NCI-H2196 treated with DMSO at 0.1 percent for 48 hours (cell line): ENCODE measurements around the gene TMEM60.
"Not testable (repeated sequence)": the region's sequence is repeated elsewhere in the genome, so short reads cannot be mapped to it uniquely, and the experiment has no call there.

Source experiments
- DNase-seq: peaks from one replicate; lab custom pipeline; 2025; ENCODE audit not compliant: unreplicated experiment; lab: John Stamatoyannopoulos, UW

TMEM60 gene

GRCh38 chr7:77798394-77799077 is at the start of gene TMEM60, which contains the start of gene PHTF2:
Gene TMEM60 (minus strand): TSS chr7:77798434. CDS start chr7:77794373, 4,061 bp downstream.
Gene PHTF2 (plus strand): TSS chr7:77798773.
- DNase-seq = peak; percentile 99

GRCh38 chr7:77846317-77847092 is 48.3 kb upstream of the TMEM60 start:
- DNase-seq = no peak

DNA sequence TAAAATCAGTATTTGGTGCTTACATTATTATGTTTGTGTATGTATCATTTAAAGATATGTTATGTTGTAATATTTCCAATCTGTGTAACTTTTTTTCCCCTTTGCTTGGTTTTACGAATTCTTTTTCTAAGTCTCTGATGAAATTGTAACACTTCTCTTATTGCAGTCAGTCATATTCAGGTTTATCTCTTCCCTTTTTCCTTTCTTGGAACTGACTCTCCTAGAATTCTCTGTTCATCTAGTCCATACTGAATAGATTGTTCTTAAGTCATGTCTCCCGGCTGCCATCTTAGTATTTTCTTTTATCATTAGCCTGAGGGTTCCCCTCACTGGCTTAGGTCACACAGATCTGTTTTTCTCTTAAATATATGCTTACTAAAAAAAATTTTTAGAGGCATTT is 45.0 kb upstream of the TMEM60 start:
- no peak for DNase-seq

- DNase-seq = no peak
These were observed 41.7 kb upstream of the TMEM60 start for GRCh38 chr7:77839919-77840318.

GRCh38 chr7:77838929-77839491 is 40.8 kb upstream of the TMEM60 start:
- no peak for DNase-seq

GRCh38 chr7:77837966-77838365 is 39.7 kb upstream of the TMEM60 start:
- DNase-seq = no peak

DNA sequence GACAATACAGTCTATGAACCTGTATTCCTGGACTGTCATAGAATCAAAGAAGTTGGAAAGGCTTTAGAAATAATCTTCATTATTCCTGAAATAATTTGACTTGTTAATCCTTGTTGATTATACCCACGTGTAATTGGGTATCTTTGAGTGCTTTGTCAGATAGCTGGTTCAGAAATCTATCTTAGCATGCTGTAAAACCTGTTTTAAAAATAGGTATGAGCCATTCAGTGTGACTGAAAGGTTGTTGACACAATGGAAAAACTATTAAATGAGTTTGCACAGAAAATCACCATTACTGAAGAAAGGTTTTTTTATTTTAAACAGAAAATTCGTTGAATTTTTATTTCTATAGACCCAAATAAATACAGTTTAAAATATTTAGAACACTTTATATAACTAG is 39.0 kb upstream of the TMEM60 start:
- no peak for DNase-seq

DNA sequence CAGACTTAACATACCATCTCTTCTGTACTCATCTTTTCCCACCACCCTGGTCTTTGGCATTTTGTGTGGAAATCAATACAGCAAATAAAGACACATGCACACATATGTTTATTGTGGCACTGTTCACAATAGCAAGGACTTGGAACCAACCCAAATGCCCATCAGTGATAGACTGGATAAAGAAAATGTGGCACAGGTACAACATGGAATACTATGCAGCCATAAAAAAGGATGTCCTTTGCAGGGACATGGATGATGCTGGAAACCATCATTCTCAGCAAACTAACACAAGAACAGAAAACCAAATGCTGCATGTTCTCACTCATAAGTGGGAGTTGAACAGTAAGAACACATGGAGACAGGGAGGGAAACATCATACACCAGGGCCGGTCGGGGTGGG is 38.2 kb upstream of the TMEM60 start:
- DNase-seq = not testable (repeated sequence)

- no peak for DNase-seq
These were observed 34.9 kb upstream of the TMEM60 start for GRCh38 chr7:77833136-77833535.

DNA sequence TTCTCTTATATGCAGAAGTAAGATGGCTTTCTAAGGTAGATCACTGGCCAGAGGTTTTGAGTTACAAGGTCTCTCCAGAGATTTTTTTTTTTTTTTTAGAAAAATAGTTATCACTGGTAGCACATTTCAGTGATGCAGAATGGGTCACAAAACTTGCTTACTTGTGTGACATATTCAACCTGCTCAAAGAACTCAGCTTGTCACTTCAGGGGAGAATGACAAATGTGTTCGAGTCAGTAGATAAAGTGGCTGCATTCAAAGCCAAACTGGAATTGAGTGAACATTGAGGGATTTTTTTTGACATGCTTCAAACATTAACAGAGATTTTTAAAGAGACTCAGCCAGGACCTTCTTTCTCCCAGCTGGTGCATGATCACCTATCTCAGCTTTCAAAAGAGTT is 33.7 kb upstream of the TMEM60 start:
- DNase-seq = no peak

GRCh38 chr7:77831481-77831880 is 33.2 kb upstream of the TMEM60 start:
- no peak for DNase-seq

- DNase-seq = no peak
These were observed 32.6 kb upstream of the TMEM60 start for GRCh38 chr7:77830649-77831355.

DNA sequence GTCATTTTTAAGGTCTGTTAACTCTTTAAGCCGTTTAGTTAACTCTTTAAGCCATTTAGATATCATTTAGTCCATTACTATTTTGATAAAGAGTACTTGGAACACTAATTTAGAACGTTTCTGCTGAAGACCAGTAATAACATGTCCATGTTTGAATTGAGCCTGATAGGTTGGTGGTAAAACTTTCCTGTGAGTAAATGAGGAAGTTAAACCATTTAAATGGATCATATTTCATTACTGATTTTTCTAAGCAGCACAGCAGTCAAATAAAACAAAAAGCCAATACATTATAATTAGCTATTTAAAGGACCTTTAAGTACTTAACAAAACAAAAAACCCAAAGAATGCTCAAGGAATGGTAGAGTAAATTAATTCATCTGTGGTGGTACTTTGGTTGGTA is 29.8 kb upstream of the TMEM60 start:
- no peak for DNase-seq

GRCh38 chr7:77826300-77826699 is 28.1 kb upstream of the TMEM60 start:
- no peak for DNase-seq

- DNase-seq = no peak
These were observed 26.9 kb upstream of the TMEM60 start for GRCh38 chr7:77825131-77825530.

DNA sequence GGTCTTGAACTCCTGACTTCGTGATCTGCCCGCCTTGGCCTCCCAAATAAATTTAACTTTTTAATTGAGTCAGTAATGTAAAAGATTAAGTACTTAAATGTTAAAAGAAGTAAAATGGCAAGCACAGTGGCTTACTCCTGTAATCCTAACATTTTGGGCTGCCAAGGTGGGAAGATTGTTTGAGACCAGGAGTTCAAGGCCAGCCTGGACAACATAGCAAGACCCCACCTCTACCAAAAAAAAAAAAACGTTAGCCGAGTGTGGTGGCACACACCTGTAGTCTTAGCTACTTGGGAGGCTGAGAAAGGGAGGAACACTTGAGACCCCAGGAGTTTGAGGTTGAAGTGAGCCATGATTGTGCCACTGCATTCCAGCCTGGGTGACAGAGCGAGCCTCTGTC is 26.4 kb upstream of the TMEM60 start:
- no peak for DNase-seq

- no peak for DNase-seq
These were observed 25.6 kb upstream of the TMEM60 start for GRCh38 chr7:77823787-77824186.

DNA sequence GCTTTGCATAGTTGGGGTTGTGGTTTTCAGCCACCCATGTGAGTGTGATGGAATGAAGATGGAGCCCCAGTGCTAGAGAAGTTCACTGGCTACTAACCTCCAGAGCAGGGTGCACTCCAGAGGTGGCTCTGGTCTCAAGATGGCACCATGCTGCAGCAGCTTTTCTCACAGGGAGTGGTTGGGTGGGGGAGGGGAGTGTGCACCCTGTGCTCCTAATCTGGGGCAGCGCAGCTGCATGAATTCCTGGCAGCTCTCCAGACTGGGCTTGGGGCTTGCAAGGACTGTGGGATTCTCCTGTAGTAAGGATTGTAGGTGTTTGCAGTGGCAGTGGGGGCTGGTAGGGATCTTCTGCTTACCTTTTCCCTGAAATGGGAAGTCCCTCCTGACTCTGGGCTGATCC is 24.0 kb upstream of the TMEM60 start:
- DNase-seq = no peak

DNA sequence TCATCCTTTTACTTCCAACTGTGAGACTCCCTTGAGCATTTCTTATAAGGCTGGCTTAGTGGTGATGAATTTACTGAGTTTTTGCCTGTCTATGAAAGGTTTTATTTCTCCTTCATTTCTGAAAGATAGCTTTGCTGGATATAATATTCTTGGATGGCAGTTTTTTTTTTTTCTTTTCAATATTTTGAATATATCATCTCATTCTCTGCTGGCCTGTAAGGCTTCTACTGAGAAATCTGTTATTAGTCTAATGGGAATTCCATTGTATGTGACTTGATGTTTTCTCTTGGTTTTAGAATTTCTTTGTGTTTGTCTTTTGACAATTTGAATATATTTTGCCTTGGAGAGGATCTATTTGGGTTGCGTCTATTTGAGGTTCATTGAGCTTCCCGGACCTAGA is 22.7 kb upstream of the TMEM60 start:
- DNase-seq = no peak

DNA sequence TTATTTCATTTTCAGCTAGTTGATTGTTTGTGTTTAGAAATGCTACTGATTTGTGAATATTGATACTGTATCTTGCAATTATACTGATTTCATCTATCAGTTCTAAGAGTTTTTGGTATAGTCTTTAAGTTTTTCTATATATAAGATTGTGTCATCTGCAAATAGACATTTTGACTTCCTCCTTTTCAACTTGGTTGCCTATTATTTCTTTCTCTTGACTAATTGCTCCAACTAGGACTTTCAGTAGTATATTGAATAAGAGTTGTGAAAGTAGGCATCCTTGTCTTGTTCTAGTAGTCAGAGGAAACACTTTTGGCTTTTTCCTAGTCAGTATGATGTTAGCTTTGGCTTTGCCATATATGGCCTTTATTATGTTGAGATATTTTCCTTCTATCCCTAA is 20.8 kb upstream of the TMEM60 start:
- no peak for DNase-seq

DNA sequence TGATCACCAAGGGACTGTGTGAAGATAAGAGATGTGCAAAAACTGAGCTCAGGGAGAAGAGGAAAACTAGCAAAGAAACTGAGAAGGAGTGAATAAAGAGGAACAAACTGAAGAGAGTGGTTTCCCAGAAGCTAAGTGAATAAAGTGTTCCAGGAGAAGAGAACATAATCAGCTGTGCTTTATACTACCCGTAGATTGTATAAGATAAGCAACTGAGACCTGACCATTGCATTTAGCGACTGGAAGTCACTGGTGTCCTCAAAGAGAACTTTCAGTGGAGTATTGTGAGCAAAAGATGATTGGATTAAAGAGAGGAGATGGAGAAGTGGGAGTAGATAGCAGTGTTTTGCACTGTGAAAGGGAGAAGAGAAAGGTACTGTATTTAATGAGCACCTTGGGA is 14.9 kb upstream of the TMEM60 start:
- DNase-seq = no peak

DNA sequence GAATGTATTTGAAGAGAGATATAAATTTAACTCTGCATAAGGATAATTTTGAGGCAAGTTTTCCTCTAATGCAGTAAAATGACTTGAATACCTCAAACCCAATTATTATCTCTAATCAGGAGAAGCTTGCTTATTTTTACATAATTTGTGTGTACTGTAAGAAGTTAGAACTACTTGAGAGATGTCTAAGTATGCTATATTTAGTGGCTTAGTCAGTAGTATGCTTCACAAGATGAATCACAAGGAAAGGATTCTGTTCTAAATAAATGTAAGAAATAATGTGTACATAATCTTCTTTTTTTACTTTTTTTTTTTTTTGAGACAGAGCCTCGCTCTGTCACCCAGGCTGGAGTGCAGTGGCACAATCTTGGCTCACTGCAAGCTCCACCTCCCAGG is 14.1 kb upstream of the TMEM60 start:
- DNase-seq = no peak
